Fibroblast of the aortic adventitia (primary cell): ENCODE results near the gene REEP6. TPM values are rescaled to one million over a fixed set of nuclear protein-coding genes. Genes with fewer than 3 reads are reported as not detected.

ENCODE experiments used
- DNase-seq: peaks from one replicate; pipeline ENCODE4 v3.0.0-alpha.2; 2010; ENCODE audit warnings: low read depth
- H3K4me3 ChIP-seq: 2 replicates; pipeline ENCODE4 v1.5.1; 2011; ENCODE audit warnings: low read depth, mild to moderate bottlenecking, control low read depth, low read length, moderate library complexity
- CTCF ChIP-seq: IDR thresholded peaks from 2 replicates; pipeline ENCODE4 v1.5.1; 2011; ENCODE audit warnings: mild to moderate bottlenecking, low read length, control low read depth, inconsistent platforms; ENCODE audit not compliant: insufficient read depth
- total RNA-seq: library from RNA; depleted of rRNA; stranded (reverse); fragments of >200 nt; gene quantifications from 2 replicates; pipeline ENCODE4 v1.2.3, GENCODE V29; 2012; ENCODE audit warnings: low replicate concordance

The REEP6 gene
- total RNA-seq, 1 donor, result 2.8 TPM

- TF ChIP-seq CTCF, result no peak
- H3K4me3 ChIP-seq, result no peak overlapping the region
- DNase-seq, result no peak
Observed at GRCh38 chr19:1447504-1447903, 43.5 kb upstream of the REEP6 start.

DNA sequence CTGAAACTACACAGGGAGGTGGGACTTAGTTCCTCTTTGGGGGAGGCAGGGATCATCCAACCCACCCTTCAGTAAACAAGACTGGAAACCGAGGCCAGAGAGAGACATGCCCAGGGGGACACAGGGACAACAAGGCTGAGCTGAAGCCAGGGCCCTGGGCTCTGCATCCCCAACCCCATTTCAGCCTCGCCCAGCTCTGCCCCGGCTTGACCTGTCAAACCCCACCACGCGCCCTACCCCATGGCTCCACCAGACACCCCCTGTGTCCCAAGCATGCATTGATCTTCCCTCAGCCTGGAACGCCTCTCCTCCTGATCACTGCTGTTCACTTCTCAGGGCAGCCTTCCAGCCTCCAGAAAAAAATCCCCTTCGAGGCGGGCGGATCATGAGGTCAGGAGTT, 43.0 kb upstream of the REEP6 start:
- no peak for TF ChIP-seq CTCF
- no peak for DNase-seq
- H3K4me3 ChIP-seq, result no peak overlapping the region

DNA sequence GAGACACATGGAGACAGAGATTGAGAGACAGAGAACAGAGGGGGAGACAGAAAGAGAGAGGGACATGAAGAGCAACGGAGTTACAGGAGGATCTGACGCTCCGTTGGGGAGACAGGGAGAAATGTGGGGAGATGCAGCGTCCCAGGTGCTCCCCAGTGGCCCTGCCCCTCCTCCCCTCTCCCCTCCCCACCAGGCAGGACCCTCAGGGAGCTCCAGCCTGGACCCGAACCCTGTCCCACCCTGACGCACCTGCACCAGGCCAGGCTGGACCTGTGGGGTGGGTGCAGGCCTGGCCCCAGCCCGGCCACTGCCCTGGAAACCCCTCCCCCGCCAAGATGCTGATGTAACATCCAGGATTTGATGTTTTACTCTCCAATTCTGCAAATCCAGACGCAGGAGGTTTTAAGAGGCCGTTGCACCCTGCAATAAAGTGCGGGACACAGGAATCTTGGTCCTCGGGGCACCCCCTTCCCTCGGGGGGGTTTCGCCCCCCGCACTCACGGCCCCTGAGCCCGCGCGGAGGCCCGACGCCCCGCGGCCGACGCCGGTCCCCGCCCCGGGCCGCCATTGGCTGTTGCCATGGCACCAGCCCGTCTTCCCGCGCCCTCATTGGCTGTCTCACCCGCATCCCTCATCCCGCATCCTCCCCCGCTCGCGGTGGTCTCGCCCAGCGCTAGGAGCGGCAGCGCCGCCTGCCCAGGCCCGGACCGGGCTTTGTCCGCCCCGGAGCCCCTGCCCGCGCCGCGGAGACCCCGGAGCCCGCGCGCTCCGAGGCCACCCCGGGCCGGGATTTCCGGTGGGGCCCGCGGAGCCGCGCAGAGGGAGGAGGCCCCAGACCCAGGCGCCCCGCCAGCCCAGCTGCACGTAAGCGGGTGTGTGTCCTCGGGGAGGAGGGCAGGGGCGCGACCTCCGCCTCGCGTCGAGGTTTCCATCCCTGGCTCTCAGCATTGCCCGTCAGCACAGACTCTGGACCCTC, 41.2 kb upstream of the REEP6 start, which contains the start of gene APC2:
APC2 (plus strand) TSS at position 655 of the 976 bp plus-strand sequence. CDS start 2,881 bp downstream, outside the sequence.
- no peak for DNase-seq
- TF ChIP-seq CTCF, result no peak
- H3K4me3 ChIP-seq, result peak within 1 kb of the TSS; percentile 46

DNA sequence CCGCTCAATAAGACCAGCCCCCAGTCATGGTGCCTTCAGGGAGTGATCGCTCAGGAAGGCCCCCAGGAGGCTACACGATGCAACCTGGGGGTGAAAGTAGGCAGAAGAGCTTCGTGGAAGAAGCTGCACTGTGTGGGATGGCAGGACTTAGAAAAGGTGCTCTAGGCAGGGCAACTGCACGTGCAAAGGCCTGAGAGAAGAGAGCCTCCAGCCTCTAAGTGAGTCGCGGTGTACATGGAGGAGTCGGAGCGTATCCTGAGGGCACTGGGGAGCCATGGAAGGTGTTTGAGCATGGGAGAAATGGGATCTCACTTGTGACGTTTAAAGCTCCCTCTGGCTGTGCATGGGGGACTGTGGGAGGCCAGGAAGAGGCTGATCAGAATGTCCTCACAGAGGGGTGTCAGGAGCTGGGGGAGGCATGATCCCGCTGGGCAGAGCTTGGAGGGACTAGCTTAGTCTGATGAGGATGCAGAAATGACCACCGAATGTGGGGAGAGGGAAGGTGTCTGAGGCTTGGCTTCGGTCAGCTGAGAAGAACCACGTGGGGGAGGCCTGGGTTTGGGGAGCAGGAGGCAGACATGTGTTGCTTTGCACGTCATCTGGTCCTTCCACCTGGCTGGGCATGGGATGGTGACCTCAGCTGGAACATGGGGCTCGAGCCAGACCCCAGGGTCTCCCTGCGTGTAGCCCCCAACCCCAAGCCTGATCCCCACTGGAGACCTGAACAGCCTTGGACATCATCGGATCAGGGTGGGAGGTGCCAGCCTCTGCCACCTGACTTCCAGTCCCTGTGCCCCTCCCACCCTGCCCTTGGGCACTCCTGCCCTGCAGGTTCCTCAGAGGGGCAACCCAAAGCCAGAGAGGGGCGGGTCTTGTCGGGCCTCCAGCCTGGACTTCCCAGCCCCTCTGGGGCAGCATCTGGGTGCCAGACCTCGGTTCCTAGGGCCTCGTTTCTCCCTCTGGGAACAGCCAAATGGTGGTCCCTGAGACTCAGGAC, 39.9 kb upstream of the REEP6 start:
- no peak overlapping the region for H3K4me3 ChIP-seq
- no peak for DNase-seq
- TF ChIP-seq CTCF, result no peak

- no peak for TF ChIP-seq CTCF
- no peak for DNase-seq
- no peak overlapping the region for H3K4me3 ChIP-seq
Observed at GRCh38 chr19:1451916-1452801, 38.8 kb upstream of the REEP6 start.
